DOHH2 (cell line): ENCODE results near the gene STYXL2.

Source experiments
- H3F3A ChIP-seq: fragments of 200-600 bp; sonication (generic), shearing (Covaris generic); 2 replicates; pipeline ENCODE4 v1.6.0; 2016; ENCODE audit warnings: antibody characterized with exemption, mild to moderate bottlenecking; ENCODE audit not compliant: control insufficient read depth, insufficient read depth
- H3K27ac ChIP-seq: fragments of 200-600 bp; sonication (generic); 2 replicates; pipeline ENCODE4 v1.5.1; 2014; ENCODE audit warnings: low read depth, mild to moderate bottlenecking, low read length, moderate library complexity
- H3K27me3 ChIP-seq: fragments of 200-600 bp; sonication (generic); 2 replicates; pipeline ENCODE4 v1.6.1; 2014; ENCODE audit warnings: mild to moderate bottlenecking, low read length, mixed read lengths; ENCODE audit not compliant: control insufficient read depth
- H3K36me3 ChIP-seq: fragments of 200-600 bp; sonication (generic); 2 replicates; pipeline ENCODE4 v1.6.1; 2014; ENCODE audit warnings: mild to moderate bottlenecking, low read length, moderate library complexity, mixed read lengths; ENCODE audit not compliant: control insufficient read depth
- H3K4me1 ChIP-seq: fragments of 200-600 bp; sonication (generic); 2 replicates; pipeline ENCODE4 v1.6.1; 2014; ENCODE audit warnings: mild to moderate bottlenecking, low read length, mixed read lengths; ENCODE audit not compliant: control insufficient read depth
- H3K4me2 ChIP-seq: fragments of 200-600 bp; sonication (generic); 2 replicates; pipeline ENCODE4 v1.6.0; 2014; ENCODE audit warnings: mild to moderate bottlenecking, low read length, moderate library complexity
- H3K4me3 ChIP-seq: fragments of 200-600 bp; sonication (generic); 2 replicates; pipeline ENCODE4 v1.5.1; 2014; ENCODE audit warnings: mild to moderate bottlenecking, low read length, mixed read lengths
- H3K79me2 ChIP-seq: fragments of 200-600 bp; sonication (generic); 2 replicates; pipeline ENCODE4 v1.6.1; 2014; ENCODE audit warnings: mild to moderate bottlenecking, low read length, mixed read lengths; ENCODE audit not compliant: control insufficient read depth
- H3K9me2 ChIP-seq: fragments of 200-600 bp; sonication (generic); replicated peaks from 2 replicates; pipeline ENCODE4 v1.6.1; 2014; ENCODE audit warnings: mild to moderate bottlenecking, low read length, mixed read lengths; ENCODE audit not compliant: control insufficient read depth
- H3K9me3 ChIP-seq: fragments of 200-600 bp; sonication (generic); 2 replicates; pipeline ENCODE4 v1.6.1; 2014; ENCODE audit warnings: antibody characterized with exemption, low read length, mixed read lengths; ENCODE audit not compliant: control insufficient read depth, insufficient read depth
- H4K20me1 ChIP-seq: fragments of 200-600 bp; sonication (generic); 2 replicates; pipeline ENCODE4 v1.6.0; 2014; ENCODE audit warnings: low read depth, mild to moderate bottlenecking, antibody characterized with exemption, low read length, moderate library complexity; ENCODE audit not compliant: control insufficient read depth, insufficient read depth
- CTCF ChIP-seq: fragments of 200-600 bp; sonication (generic); IDR thresholded peaks from one replicate; pipeline ENCODE4 v1.5.1; 2014; ENCODE audit warnings: antibody characterized with exemption, mild to moderate bottlenecking, low read depth, low read length; ENCODE audit not compliant: poor library complexity, severe bottlenecking
- EZH2phosphoT487 ChIP-seq: fragments of 200-600 bp; sonication (generic); IDR thresholded peaks from 2 replicates; pipeline ENCODE4 v1.6.1; 2017; ENCODE audit warnings: borderline replicate concordance, mild to moderate bottlenecking, antibody characterized with exemption, low read length, moderate library complexity, mixed read lengths

STYXL2 gene

DNA sequence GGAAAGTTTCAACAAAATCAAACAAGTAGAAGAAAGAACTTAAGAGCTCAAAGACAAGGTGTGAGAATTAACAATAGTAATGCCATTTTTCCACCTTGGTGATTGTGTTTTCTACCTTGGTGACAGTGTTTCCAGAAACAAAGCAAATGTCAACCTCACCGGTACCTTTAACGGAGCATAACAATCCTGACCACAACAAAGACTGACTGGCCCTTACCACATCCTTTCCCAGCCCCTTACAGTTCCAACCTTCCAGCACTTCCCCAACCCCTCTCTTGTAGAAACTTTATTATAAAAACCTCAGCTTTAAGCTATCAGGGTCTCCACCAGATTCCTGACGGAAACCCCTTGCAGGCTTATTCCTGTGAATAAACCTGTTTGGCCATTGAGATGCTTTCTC, 16.7 kb downstream of the STYXL2 start:
- Histone ChIP-seq H3K79me2 (no peaks in the 10 kb centered on the region), H3K27ac (no peak overlapping the region), H3K36me3 (no peaks in the 10 kb centered on the region), H3K9me2 (no peaks in the 10 kb centered on the region), H3K4me3 (no peak overlapping the region), H3K9me3 (peaks cover 8% of the 10 kb centered on the region; the same call in 1 of the 2 replicates), H3K4me1 (peaks cover 33% of the 10 kb centered on the region), H3K27me3 (peaks cover 14% of the 10 kb centered on the region; the same call in 1 of the 2 replicates), H4K20me1 (no peaks in the 10 kb centered on the region), H3K4me2 (no peak overlapping the region), H3F3A (no peaks in the 10 kb centered on the region)
- no peak for TF ChIP-seq EZH2phosphoT487
- no peak for TF ChIP-seq CTCF

DNA sequence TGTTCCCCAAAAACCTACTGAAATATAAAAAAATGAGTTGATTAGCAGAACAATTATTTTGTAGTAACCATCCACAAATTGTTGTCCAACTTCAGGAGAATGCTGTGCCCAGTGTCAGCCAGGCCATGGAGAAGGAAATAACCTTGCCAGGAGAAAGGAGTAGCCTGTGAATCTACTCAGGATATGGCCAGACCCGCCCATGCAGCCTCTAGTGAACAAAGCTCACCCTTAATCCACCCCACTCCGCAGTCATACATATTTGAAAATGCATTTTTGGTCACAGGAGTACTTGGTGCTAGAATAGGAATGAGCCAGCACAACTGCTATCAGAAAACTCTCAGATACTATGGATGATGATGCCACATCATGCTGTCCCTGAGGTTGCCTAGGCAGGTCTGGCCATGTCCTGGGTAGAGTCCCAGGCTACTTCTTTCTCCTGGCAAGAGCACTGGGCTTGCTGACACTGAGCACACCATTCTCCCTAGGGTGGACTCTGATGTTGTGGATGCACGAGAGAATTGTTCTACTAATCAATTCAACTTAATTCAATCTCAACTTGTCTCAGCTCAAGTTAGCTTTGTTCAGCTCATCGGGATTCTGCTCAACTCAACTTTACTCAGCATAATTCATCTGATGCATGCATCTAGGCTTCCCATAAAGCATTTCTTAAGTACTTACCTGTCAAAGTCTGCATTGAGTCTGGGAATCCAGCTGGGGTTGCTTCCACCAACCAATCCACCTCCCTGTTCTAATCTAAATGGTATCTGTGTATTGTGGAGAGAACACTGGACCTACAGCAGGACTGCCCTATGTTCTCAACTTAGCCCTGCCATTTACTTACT, 18.2 kb downstream of the STYXL2 start:
- no peak overlapping the region for H3K4me2 ChIP-seq
- H3K27me3 ChIP-seq: peaks cover 14% of the 10 kb centered on the region; the same call in 1 of the 2 replicates
- H3F3A ChIP-seq: no peaks in the 10 kb centered on the region
- H3K9me2 ChIP-seq: no peaks in the 10 kb centered on the region
- peaks cover 26% of the 10 kb centered on the region for H3K4me1 ChIP-seq
- H3K27ac ChIP-seq: no peak overlapping the region
- TF ChIP-seq CTCF (no peak), EZH2phosphoT487 (no peak)
- H3K79me2 ChIP-seq: no peaks in the 10 kb centered on the region
- H4K20me1 ChIP-seq: no peaks in the 10 kb centered on the region
- no peak overlapping the region for H3K4me3 ChIP-seq
- H3K9me3 ChIP-seq: peaks cover 8% of the 10 kb centered on the region; the same call in 1 of the 2 replicates
- no peaks in the 10 kb centered on the region for H3K36me3 ChIP-seq

- no peak overlapping the region for H3K4me2 ChIP-seq
- no peak overlapping the region for H3K4me3 ChIP-seq
- no peaks in the 10 kb centered on the region for H4K20me1 ChIP-seq
- TF ChIP-seq CTCF: no peak
- TF ChIP-seq EZH2phosphoT487: no peak
- H3K9me3 ChIP-seq: peaks cover 8% of the 10 kb centered on the region; the same call in 1 of the 2 replicates
- no peaks in the 10 kb centered on the region for H3K36me3 ChIP-seq
- no peaks in the 10 kb centered on the region for H3K9me2 ChIP-seq
- H3F3A ChIP-seq: no peaks in the 10 kb centered on the region
- H3K27me3 ChIP-seq: peaks cover 14% of the 10 kb centered on the region; the same call in 1 of the 2 replicates
- no peak overlapping the region for H3K27ac ChIP-seq
- no peaks in the 10 kb centered on the region for H3K79me2 ChIP-seq
- H3K4me1 ChIP-seq: peaks cover 16% of the 10 kb centered on the region
Measured at GRCh38 chr1:167114725-167115124, 20.9 kb downstream of the STYXL2 start.
